Upper lobe of right lung (tissue), 1 donor: ENCODE results near the gene LOC101059915.
"Not testable (repeated sequence)": the region's sequence is repeated elsewhere in the genome, so short reads cannot be mapped to it uniquely, and the experiment has no call there.

Experiments used
- ATAC-seq: fragments of 200-7000 bp; cut with Tn5 transposase; one replicate; pipeline ENCODE4 v1.9.1; 2020; ENCODE audit warnings: mild to moderate bottlenecking, moderate library complexity
- DNase-seq: peaks from one replicate; pipeline ENCODE4 v3.0.0-alpha.2; 2020
- H3K27ac ChIP-seq: fragments of 200-600 bp; one replicate; pipeline ENCODE4 v1.8.0; 2022
- H3K27me3 ChIP-seq: fragments of 200-600 bp; one replicate; pipeline ENCODE4 v1.8.0; 2022; ENCODE audit warnings: mild to moderate bottlenecking
- H3K36me3 ChIP-seq: fragments of 200-600 bp; one replicate; pipeline ENCODE4 v1.8.0; 2022
- H3K4me1 ChIP-seq: fragments of 200-600 bp; one replicate; pipeline ENCODE4 v1.8.0; 2022
- H3K4me3 ChIP-seq: fragments of 200-600 bp; one replicate; pipeline ENCODE4 v1.8.0; 2022; ENCODE audit warnings: mild to moderate bottlenecking
- H3K9me3 ChIP-seq: fragments of 200-600 bp; one replicate; pipeline ENCODE4 v1.8.0; 2022
- CTCF ChIP-seq: fragments of 200-600 bp; IDR thresholded peaks from one replicate; pipeline ENCODE4 v1.8.0; 2022; ENCODE audit warnings: antibody characterized with exemption
- intact Hi-C: fragments of 100-400 bp; cut with DNase I; formaldehyde crosslinking; loops from one replicate; pipeline ENCODE4 v1.11.0; 2022
- donor health status: DM: no; HTN: yes; CAD: no; lungs with severe emphysema.

The LOC101059915 gene

GRCh38 chrX:71634366-71634765 lies 33.0 kb upstream of the LOC101059915 start:
- DNase-seq (no peak), ATAC-seq (no peak)
- H3K27me3 ChIP-seq: no peaks in the 10 kb centered on the region
- H3K9me3 ChIP-seq: no peaks in the 10 kb centered on the region
- no peaks in the 10 kb centered on the region for H3K4me1 ChIP-seq
- no peaks in the 10 kb centered on the region for H3K36me3 ChIP-seq
- TF ChIP-seq CTCF: no peak
- no peak overlapping the region for H3K4me3 ChIP-seq
- intact Hi-C loops: no loop called here
- no peak overlapping the region for H3K27ac ChIP-seq

GRCh38 chrX:71636438-71637252 lies 30.7 kb upstream of the LOC101059915 start:
- Histone ChIP-seq H3K9me3 (no peaks in the 10 kb centered on the region), H3K36me3 (no peaks in the 10 kb centered on the region), H3K27ac (no peak overlapping the region), H3K4me1 (no peaks in the 10 kb centered on the region), H3K4me3 (no peak overlapping the region), H3K27me3 (no peaks in the 10 kb centered on the region)
- no peak for ATAC-seq
- TF ChIP-seq CTCF: no peak
- DNase-seq: no peak
- intact Hi-C loops: no loop called here

- H3K4me1 ChIP-seq: no peaks in the 10 kb centered on the region
- ATAC-seq (no peak), DNase-seq (no peak)
- no peak overlapping the region for H3K4me3 ChIP-seq
- H3K27me3 ChIP-seq: no peaks in the 10 kb centered on the region
- H3K27ac ChIP-seq: no peak overlapping the region
- no peak for TF ChIP-seq CTCF
- no peaks in the 10 kb centered on the region for H3K9me3 ChIP-seq
- no peaks in the 10 kb centered on the region for H3K36me3 ChIP-seq
- intact Hi-C loops: no loop called here
These were observed 30.1 kb upstream of the LOC101059915 start for GRCh38 chrX:71637253-71637618.

- DNase-seq (no peak), ATAC-seq (no peak)
- Histone ChIP-seq H3K4me3 (no peak overlapping the region), H3K4me1 (no peaks in the 10 kb centered on the region), H3K27me3 (no peaks in the 10 kb centered on the region), H3K27ac (no peak overlapping the region), H3K36me3 (no peaks in the 10 kb centered on the region), H3K9me3 (no peaks in the 10 kb centered on the region)
- intact Hi-C loops: no loop called here
- no peak for TF ChIP-seq CTCF
These were observed 29.5 kb upstream of the LOC101059915 start for GRCh38 chrX:71637848-71638247.

GRCh38 chrX:71638409-71638808 lies 28.9 kb upstream of the LOC101059915 start:
- H3K4me1 ChIP-seq: no peaks in the 10 kb centered on the region
- H3K27me3 ChIP-seq: no peaks in the 10 kb centered on the region
- no peak for TF ChIP-seq CTCF
- intact Hi-C loops: no loop called here
- DNase-seq (no peak), ATAC-seq (no peak)
- H3K4me3 ChIP-seq: no peak overlapping the region
- H3K27ac ChIP-seq: no peak overlapping the region
- no peaks in the 10 kb centered on the region for H3K36me3 ChIP-seq
- H3K9me3 ChIP-seq: no peaks in the 10 kb centered on the region

GRCh38 chrX:71640002-71640401 lies 27.3 kb upstream of the LOC101059915 start:
- no peaks in the 10 kb centered on the region for H3K36me3 ChIP-seq
- H3K4me1 ChIP-seq: no peaks in the 10 kb centered on the region
- intact Hi-C loops: no loop called here
- no peaks in the 10 kb centered on the region for H3K9me3 ChIP-seq
- no peak for DNase-seq
- H3K4me3 ChIP-seq: no peak overlapping the region
- ATAC-seq: no peak
- no peaks in the 10 kb centered on the region for H3K27me3 ChIP-seq
- no peak overlapping the region for H3K27ac ChIP-seq
- TF ChIP-seq CTCF: no peak

- H3K9me3 ChIP-seq, H3K4me3 ChIP-seq, H3K27me3 ChIP-seq, H3K36me3 ChIP-seq, H3K27ac ChIP-seq, ATAC-seq, H3K4me1 ChIP-seq, DNase-seq, intact Hi-C loops: not testable (repeated sequence)
These were observed 22.9 kb upstream of the LOC101059915 start for GRCh38 chrX:71644406-71644805.
